Chondrocyte (in vitro differentiated cells): Measurements from ENCODE around the gene C19orf38. TPM values are rescaled to one million over a fixed set of nuclear protein-coding genes. Genes with fewer than 3 reads are reported as not detected.
A peak's percentile ranks its signal among the peaks of the same experiment; 100 is the strongest.

ENCODE experiments used
- DNase-seq: peaks from one replicate; pipeline ENCODE4 v3.0.0; 2021; ENCODE audit warnings: mixed read lengths, low spot score
- H3K27ac Mint-ChIP-seq: one replicate; pipeline ENCODE4 v1.8.0; 2021; ENCODE audit warnings: mild to moderate bottlenecking, moderate library complexity, mixed read lengths; ENCODE audit not compliant: unreplicated experiment
- H3K27me3 Mint-ChIP-seq: 2 replicates; pipeline ENCODE4 v1.8.0; 2021; ENCODE audit warnings: low read depth, mixed read lengths
- H3K36me3 Mint-ChIP-seq: 2 replicates; pipeline ENCODE4 v1.8.0; 2021; ENCODE audit warnings: low read depth, mixed read lengths
- H3K4me1 Mint-ChIP-seq: 2 replicates; pipeline ENCODE4 v1.8.0; 2021; ENCODE audit warnings: low read depth, mild to moderate bottlenecking, mixed read lengths
- H3K4me3 Mint-ChIP-seq: one replicate; pipeline ENCODE4 v1.8.0; 2021; ENCODE audit warnings: mild to moderate bottlenecking, moderate library complexity, mixed read lengths; ENCODE audit not compliant: unreplicated experiment
- H3K9me3 Mint-ChIP-seq: 2 replicates; pipeline ENCODE4 v1.8.0; 2021; ENCODE audit warnings: low read depth, mixed read lengths
- total RNA-seq: library from RNA; stranded (reverse); gene quantifications from 3 replicates; pipeline ENCODE4 v1.2.1, GENCODE V29; 2021
- TF ChIP-seq, protein P1 (sequence below): fragments of 200-600 bp; sonication (generic); IDR thresholded peaks from 2 replicates; pipeline ENCODE4 v1.5.0; 2021; ENCODE audit warnings: antibody characterized with exemption, mild to moderate bottlenecking, moderate library complexity

Gene C19orf38
- total RNA-seq, 1 donor from 2014 or later = 0.30 TPM

DNA sequence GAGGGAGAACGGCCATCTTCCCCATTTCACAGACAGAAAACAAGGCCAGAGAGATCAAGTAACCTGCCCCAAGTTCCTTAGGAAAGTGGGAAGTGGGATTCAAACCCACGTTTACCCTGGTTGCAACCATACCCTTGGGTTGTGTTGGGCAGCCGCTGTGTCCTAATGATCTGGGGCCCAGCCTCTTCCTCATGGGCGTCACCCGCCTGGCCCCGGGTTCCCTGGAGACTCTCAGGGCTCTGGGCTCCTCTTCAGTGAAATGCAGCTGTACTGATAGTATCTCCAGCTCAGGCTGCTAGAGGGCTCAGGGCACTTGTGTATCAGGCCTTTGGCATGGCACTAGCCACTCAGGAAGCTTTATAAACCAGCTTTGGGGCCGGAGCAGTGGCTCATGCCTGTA, 22.0 kb upstream of the C19orf38 start:
- TF ChIP-seq, protein P1, sequence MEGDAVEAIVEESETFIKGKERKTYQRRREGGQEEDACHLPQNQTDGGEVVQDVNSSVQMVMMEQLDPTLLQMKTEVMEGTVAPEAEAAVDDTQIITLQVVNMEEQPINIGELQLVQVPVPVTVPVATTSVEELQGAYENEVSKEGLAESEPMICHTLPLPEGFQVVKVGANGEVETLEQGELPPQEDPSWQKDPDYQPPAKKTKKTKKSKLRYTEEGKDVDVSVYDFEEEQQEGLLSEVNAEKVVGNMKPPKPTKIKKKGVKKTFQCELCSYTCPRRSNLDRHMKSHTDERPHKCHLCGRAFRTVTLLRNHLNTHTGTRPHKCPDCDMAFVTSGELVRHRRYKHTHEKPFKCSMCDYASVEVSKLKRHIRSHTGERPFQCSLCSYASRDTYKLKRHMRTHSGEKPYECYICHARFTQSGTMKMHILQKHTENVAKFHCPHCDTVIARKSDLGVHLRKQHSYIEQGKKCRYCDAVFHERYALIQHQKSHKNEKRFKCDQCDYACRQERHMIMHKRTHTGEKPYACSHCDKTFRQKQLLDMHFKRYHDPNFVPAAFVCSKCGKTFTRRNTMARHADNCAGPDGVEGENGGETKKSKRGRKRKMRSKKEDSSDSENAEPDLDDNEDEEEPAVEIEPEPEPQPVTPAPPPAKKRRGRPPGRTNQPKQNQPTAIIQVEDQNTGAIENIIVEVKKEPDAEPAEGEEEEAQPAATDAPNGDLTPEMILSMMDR = no peak
- H3K9me3 Mint-ChIP-seq = no peaks in the 10 kb centered on the region
- H3K4me1 Mint-ChIP-seq = no peaks in the 10 kb centered on the region
- DNase-seq = no peak
- H3K27ac Mint-ChIP-seq = no peak overlapping the region
- H3K4me3 Mint-ChIP-seq = no peak overlapping the region
- peaks cover 18% of the 10 kb centered on the region for H3K36me3 Mint-ChIP-seq
- H3K27me3 Mint-ChIP-seq = no peaks in the 10 kb centered on the region

DNA sequence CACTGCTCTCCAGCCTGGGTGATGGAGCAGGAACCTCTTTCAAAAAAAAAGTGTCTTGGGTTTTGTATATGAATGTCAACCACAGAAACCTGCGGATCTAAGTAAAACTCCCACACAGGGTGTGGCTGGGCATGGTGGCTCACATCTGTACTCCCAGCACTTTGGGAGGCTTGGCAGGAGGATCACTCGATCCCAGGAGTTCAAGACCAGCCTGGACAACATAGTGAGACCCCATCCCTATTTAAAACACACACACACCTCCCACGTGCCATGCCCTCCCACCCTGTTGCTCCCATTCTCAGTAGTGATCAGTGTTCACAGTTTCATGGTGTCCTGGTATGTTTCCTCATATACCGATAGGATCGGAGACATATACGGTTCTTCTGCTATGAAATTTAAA, 21.4 kb upstream of the C19orf38 start:
- H3K9me3 Mint-ChIP-seq = no peaks in the 10 kb centered on the region
- no peaks in the 10 kb centered on the region for H3K4me1 Mint-ChIP-seq
- TF ChIP-seq, protein P1 = no peak
- no peaks in the 10 kb centered on the region for H3K27me3 Mint-ChIP-seq
- H3K36me3 Mint-ChIP-seq = peaks cover 18% of the 10 kb centered on the region
- H3K4me3 Mint-ChIP-seq = no peak overlapping the region
- no peak for DNase-seq
- H3K27ac Mint-ChIP-seq = no peak overlapping the region

DNA sequence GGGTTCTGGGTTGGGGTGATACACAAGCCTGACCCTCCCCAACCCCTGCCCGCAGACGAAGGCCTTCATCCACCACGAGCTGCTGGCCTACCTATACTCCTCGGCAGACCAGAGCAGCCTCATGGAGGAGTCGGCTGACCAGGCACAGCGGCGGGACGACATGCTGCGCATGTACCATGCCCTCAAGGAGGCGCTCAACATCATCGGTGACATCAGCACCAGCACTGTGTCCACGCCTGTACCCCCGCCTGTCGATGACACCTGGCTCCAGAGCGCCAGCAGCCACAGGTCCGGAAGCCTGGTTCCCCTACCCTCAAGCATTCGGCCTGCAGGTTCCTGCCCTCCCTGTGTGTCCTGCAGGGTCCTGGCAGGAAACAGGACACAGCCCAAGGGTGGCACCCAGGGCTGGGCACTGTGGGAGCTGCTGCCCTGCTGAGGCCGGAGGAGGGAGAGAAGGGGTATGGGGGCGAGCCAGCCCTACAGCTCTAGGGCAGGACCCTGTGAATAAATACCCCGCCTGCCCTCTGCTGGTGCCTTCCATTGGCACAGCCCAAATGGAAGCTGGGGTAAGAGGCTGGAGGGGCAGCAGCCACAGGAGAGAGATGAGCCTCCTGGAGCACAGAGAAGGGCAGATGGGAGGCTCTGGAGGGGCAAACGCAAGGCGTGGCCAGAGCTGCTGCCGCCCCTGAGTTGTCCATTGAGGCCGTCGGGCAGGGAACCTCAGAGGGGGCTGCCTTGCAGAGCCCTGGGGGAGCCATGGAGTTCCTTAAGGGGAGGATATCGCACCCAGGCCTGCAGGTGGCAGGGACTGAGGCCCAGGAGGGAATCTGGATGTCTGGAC, 19.0 kb upstream of the C19orf38 start:
- TF ChIP-seq, protein P1 = peak; percentile 42
- no peak for DNase-seq
- H3K27ac Mint-ChIP-seq = no peak overlapping the region
- no peaks in the 10 kb centered on the region for H3K27me3 Mint-ChIP-seq
- no peaks in the 10 kb centered on the region for H3K9me3 Mint-ChIP-seq
- H3K4me1 Mint-ChIP-seq = no peaks in the 10 kb centered on the region
- H3K4me3 Mint-ChIP-seq = no peak overlapping the region
- H3K36me3 Mint-ChIP-seq = peaks cover 15% of the 10 kb centered on the region

DNA sequence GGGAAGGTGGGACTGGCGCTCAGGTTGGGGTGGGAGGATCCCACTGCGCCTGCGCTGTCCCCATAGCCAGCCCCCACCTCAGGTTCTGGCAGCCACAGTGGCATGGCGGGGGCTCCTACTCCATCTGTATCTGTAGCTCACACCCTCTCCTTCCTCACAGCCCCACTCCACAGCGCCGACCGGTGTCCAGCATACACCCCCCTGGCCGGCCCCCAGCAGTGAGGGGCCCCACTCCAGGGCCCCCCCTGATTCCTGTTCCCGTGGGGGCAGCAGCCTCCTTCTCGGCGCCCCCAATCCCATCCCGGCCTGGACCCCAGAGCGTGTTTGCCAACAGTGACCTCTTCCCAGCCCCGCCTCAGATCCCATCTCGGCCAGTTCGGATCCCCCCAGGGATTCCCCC, 18.2 kb upstream of the C19orf38 start:
- DNase-seq = no peak
- no peak overlapping the region for H3K27ac Mint-ChIP-seq
- no peaks in the 10 kb centered on the region for H3K9me3 Mint-ChIP-seq
- TF ChIP-seq, protein P1 = no peak
- H3K27me3 Mint-ChIP-seq = no peaks in the 10 kb centered on the region
- H3K4me1 Mint-ChIP-seq = no peaks in the 10 kb centered on the region
- H3K36me3 Mint-ChIP-seq = peaks cover 10% of the 10 kb centered on the region
- H3K4me3 Mint-ChIP-seq = no peak overlapping the region

DNA sequence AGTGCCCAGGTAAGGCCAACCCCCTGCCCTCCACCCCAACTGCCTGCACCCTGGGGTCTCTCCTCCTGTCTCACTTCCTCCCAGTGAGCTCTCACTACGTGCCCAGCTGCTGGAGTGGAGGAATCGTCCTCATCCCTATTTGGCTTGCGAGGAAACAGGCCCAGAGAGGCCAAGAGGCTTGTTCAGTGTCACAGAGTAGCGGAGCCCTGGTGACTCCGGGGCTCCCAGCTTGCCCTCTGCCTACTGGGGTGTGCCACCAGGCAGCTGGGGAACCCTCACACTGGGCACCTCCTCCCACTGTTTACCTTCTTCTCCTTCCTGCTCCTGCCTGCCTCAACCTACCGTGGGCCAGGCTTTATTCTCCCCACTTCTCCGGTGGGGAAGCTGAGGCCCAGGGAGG, 17.8 kb upstream of the C19orf38 start:
- no peaks in the 10 kb centered on the region for H3K9me3 Mint-ChIP-seq
- H3K27me3 Mint-ChIP-seq = no peaks in the 10 kb centered on the region
- TF ChIP-seq, protein P1 = no peak
- no peak for DNase-seq
- H3K36me3 Mint-ChIP-seq = peaks cover 9% of the 10 kb centered on the region
- H3K4me3 Mint-ChIP-seq = no peak overlapping the region
- no peak overlapping the region for H3K27ac Mint-ChIP-seq
- H3K4me1 Mint-ChIP-seq = peaks cover 1% of the 10 kb centered on the region
